HG02840 (cell line): ENCODE measurements around the gene BMP6.

ENCODE experiments used
- ATAC-seq: cut with Tn5 transposase; IDR thresholded peaks from one replicate; pipeline ENCODE4 v1.9.1; 2021; ENCODE audit warnings: mild to moderate bottlenecking, moderate library complexity, moderate number of reproducible peaks; ENCODE audit not compliant: unreplicated experiment, low FRiP score

The BMP6 gene

GRCh38 chr6:7707787-7708186, 18.1 kb upstream of the BMP6 start:
- no peak for ATAC-seq

- ATAC-seq = no peak
Measured at GRCh38 chr6:7719364-7719850, 6.5 kb upstream of the BMP6 start.

GRCh38 chr6:7720346-7720745, 5.6 kb upstream of the BMP6 start:
- no peak for ATAC-seq

GRCh38 chr6:7721649-7722048, 4.2 kb upstream of the BMP6 start:
- no peak for ATAC-seq

DNA sequence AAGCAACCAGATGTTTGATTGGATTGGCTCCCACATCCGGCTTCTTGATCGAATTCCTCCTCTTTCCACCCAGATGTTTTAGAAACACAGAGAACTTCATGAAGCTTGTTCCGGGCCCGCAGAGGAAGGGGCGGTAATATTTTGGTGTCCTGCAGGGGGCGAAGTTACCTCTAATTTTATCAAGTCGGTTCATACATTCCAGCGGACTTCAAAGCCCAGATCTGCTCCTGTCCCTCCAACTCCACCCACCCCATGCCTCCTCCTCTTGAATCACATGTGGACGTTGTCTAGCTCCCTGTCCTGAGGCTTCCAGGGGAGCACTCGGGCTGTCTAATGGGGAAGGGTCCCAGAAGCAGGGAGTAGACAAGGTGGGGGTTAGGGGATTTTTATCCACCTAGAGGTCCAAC, 2.9 kb upstream of the BMP6 start:
- no peak for ATAC-seq

DNA sequence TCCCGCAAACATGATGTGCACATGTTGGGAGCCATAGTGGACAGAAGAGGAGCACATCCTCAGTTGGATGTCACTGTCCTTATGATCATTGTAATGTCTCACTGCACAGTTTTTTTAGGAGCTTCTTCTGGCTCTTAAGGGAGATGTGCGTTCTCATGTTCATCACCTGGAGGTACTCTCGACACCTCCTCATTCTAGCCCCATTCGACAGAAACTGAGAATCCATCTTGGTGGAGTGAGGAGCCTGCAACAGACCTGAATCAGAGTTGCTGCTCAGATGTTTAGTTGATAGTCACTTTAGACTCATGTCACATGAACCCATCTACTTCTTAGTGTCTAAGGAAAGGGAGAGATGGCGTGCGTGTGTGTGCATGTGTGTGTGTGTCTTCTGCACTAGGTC, 2.3 kb upstream of the BMP6 start:
- ATAC-seq = no peak

GRCh38 chr6:7725412-7725811, 487 bp upstream of the BMP6 start:
- no peak for ATAC-seq

- peak; percentile 8 for ATAC-seq
Measured at GRCh38 chr6:7726416-7727085, 652 bp downstream of the BMP6 start.

DNA sequence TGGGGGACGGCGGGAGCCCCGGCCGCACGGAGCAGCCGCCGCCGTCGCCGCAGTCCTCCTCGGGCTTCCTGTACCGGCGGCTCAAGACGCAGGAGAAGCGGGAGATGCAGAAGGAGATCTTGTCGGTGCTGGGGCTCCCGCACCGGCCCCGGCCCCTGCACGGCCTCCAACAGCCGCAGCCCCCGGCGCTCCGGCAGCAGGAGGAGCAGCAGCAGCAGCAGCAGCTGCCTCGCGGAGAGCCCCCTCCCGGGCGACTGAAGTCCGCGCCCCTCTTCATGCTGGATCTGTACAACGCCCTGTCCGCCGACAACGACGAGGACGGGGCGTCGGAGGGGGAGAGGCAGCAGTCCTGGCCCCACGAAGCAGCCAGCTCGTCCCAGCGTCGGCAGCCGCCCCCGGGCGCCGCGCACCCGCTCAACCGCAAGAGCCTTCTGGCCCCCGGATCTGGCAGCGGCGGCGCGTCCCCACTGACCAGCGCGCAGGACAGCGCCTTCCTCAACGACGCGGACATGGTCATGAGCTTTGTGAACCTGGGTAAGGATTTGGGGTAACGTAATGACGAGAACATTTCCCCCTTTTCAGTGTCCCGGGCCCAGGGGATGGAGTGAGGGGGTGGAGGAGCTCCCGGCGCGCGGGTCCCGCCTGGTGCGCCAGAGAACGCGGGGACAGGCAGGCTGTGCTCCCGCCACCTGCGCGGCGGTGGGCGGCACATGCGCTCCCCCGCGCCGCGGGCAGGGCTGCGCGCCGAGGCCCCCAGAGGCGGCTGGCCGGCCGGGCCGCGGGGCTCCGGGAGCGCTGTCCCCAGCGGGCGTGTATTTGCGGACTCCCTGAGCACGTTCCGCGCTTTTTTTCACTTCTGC, 1.4 kb downstream of the BMP6 start:
- no peak for ATAC-seq

- no peak for ATAC-seq
Measured at GRCh38 chr6:7727946-7728854, 2.3 kb downstream of the BMP6 start.

DNA sequence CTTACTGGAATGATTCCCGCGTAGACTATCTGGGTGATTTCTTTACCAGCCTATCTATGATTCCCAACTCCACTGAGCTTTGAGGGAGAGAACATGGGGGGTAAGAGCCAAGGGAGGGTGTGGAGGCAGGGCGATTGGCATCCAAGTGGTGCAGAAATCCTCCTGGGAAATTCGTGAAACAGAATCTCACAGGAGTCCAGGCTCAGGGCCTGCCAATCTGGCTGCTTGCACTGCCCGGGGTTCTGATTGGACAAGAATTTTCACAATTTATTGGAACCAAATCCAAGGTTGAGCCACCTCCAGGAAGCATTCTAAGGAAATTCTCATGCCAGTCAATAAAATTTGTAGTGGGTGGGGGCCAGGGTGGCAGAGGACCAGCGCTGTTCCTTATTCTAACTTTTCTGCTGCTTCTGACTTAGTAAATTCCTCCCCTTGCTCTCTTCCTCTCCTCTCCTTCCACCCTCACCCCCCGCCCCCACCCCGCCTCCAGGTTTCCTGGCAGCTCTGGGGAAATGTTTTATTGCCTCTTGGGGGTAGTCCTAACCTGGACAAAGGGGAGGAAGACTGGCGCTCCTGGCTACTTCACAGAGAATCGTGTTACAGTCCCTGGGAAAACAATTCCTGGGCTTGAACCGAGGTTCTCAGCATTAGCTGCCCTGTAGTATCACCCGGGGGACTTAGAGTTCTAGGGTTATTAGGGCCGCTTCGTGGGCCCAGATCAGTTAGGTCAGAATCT, 3.1 kb downstream of the BMP6 start:
- ATAC-seq = no peak

GRCh38 chr6:7730001-7730783, 4.3 kb downstream of the BMP6 start:
- ATAC-seq = no peak

DNA sequence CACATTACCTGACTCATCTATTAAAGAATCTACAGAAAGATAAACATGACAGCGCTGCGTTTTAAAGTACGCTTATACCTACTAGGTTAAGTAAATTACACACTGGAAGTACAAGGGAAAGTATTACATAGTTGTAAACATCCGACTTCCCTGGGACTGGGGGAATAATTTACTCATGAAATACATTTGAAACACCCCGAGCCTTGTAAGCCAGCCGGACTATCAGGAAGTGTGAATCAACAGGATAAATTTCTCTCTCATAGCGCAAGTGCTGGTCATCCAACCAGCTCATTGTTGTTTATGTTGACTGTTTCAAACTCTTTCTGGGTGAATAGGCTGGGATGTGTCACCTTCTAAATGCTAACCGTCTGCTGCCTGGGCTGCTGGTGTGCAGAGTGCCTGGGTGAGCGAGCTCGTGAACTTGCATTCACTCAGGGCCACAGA, 4.9 kb downstream of the BMP6 start:
- no peak for ATAC-seq

DNA sequence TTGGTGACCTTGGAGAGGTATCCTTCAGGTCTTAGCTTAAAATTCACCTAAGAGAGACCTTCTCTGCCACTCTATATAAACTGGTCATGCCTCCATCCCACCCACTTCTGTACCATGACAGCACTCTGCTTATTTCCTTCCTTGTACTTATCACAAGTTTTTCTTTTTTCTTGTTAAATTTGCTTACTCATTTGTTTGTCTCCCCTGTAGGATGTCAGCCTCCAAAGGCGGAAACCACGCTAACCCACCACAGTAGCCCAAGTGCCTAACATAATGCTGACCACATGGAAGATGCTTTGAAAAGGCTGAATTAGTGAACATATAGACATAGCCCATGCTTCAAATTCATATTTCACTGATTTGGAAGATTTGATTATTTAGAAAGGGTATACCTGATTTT, 5.4 kb downstream of the BMP6 start:
- ATAC-seq = no peak

DNA sequence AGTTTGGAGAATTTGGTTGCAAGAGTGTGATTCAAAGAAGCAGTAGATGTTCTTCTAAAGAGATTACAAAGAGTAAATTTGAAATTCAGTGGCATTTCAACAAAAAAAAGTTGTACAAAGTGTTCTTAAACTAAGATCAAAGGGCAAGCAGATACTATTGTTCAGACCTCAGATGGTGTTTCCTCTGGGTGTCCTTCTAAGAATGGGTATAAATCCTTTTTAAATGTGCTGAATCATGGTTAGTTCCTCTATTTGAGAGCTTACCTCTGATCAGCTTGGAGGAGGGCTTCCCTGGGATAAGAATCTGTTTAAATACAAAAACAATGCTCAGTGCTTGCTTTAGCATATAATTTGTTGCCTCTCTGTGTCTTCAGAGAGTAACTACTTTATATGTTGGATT, 6.3 kb downstream of the BMP6 start:
- ATAC-seq = no peak

- ATAC-seq = no peak
Measured at GRCh38 chr6:7734707-7735383, 8.9 kb downstream of the BMP6 start.

DNA sequence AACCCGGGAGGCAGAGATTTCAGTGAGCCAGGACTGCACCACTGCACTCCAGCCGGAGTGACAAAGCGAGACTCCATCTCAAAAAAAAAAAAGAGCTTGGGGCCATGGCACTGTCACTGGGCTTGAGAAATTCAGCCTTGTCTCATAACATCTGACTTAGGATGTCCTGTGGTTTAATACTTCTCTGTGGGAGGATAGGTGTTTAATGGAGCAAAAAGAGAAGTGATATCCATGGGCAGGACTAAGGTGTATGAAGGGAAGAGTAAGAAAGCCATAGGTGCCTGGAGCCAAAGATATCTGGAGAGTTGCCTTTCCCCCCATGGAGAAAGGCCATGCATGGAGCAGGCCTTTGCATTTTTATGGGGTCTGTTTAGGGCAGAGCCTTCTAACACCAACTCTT, 11.2 kb downstream of the BMP6 start:
- ATAC-seq = no peak

DNA sequence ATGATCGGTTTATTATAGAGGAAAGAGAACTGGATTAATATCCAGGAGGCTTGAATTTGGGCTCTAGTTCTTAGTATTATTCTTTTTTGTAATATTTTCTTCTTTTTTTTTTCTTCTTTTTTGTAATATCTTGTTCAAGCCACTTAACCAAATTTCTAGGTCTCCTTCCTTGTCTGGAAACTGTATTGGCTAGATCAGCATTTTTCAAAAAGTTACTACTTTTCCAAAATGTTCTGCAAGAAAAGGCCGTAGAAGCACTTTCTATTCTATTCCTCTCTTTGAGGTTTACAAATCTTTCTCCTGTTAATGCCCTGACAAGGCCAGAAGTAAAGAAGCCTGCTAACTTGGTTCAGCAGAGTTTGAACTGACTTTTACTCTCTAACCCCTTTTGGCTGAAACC, 12.0 kb downstream of the BMP6 start:
- ATAC-seq = no peak
